ENCODE data around the gene IGHMBP2. TPM values are rescaled to one million over a fixed set of nuclear protein-coding genes. Genes with fewer than 3 reads are reported as not detected.
"Not testable (repeated sequence)": the region's sequence is repeated elsewhere in the genome, so short reads cannot be mapped to it uniquely, and the experiment has no call there.

The IGHMBP2 gene
- total RNA-seq, 2 experiments from 2014 or later: 17.5 to 37.9 TPM

- Histone ChIP-seq H3K4me1 (ENCODE audit: insufficient read depth, low read length, poor library complexity, severe bottlenecking) (no peaks in the 10 kb centered on the region), H3K9me3 (ENCODE audit: low read length) (no peaks in the 10 kb centered on the region), H3K9me2 (ENCODE audit: insufficient read depth, low read length) (no peaks in the 10 kb centered on the region), H3K79me2 (ENCODE audit: insufficient read depth, low read depth, low read length) (no peaks in the 10 kb centered on the region), H4K20me1 (ENCODE audit: insufficient read depth, low read length) (no peaks in the 10 kb centered on the region), H3K36me3 (ENCODE audit: insufficient read depth, low read length) (no peaks in the 10 kb centered on the region), H3K27ac (ENCODE audit: low read depth, low read length, poor library complexity, severe bottlenecking) (no peak overlapping the region), H3K4me2 (ENCODE audit: low read length) (no peak overlapping the region), H2AFZ (ENCODE audit: low read length) (no peak overlapping the region), H3K4me3 (ENCODE audit: low read depth, low read length, poor library complexity, severe bottlenecking) (no peak overlapping the region)
- DNase-seq (ENCODE audit: low spot score): no peak
- ChIA-PET CTCF (ENCODE audit: unreplicated experiment) (no interaction called here), POLR2A (interaction anchor here (0.7 kb wide), 1 partner anchor 9 kb away, joined by 3 read pairs; no protein-coding TSS in a partner anchor)
- no TSS peak for BruUV-seq (replicated peaks)
- intact Hi-C loops (cut with micrococcal nuclease; ENCODE audit: unreplicated experiment): no loop called here
- TF ChIP-seq CTCF (conservative IDR thresholded peaks at IDR 0.05; ENCODE audit: low read length): no peak
- no peak for TF ChIP-seq EZH2phosphoT487 (IDR thresholded peaks at IDR 0.05; ENCODE audit: borderline replicate concordance, low read depth, low read length)
These were observed 22.8 kb upstream of the IGHMBP2 start for GRCh38 chr11:68880851-68881250.

GRCh38 chr11:68881320-68881719 is 22.4 kb upstream of the IGHMBP2 start:
- ChIA-PET CTCF (ENCODE audit: unreplicated experiment) (no interaction called here), POLR2A (interaction anchor here (0.7 kb wide), 1 partner anchor 10 kb away, joined by 3 read pairs; no protein-coding TSS in a partner anchor)
- no peak overlapping the region for H3K27ac ChIP-seq (ENCODE audit: low read depth, low read length, poor library complexity, severe bottlenecking)
- no peak overlapping the region for H2AFZ ChIP-seq (ENCODE audit: low read length)
- no peaks in the 10 kb centered on the region for H3K79me2 ChIP-seq (ENCODE audit: insufficient read depth, low read depth, low read length)
- H3K4me2 ChIP-seq (ENCODE audit: low read length): no peak overlapping the region
- H3K9me3 ChIP-seq (ENCODE audit: low read length): no peaks in the 10 kb centered on the region
- intact Hi-C loops (cut with micrococcal nuclease; ENCODE audit: unreplicated experiment): no loop called here
- H3K4me3 ChIP-seq (ENCODE audit: low read depth, low read length, poor library complexity, severe bottlenecking): no peak overlapping the region
- DNase-seq (ENCODE audit: low spot score): no peak
- no TSS peak for BruUV-seq (replicated peaks)
- no peak for TF ChIP-seq EZH2phosphoT487 (IDR thresholded peaks at IDR 0.05; ENCODE audit: borderline replicate concordance, low read depth, low read length)
- TF ChIP-seq CTCF (conservative IDR thresholded peaks at IDR 0.05; ENCODE audit: low read length): no peak
- H3K9me2 ChIP-seq (ENCODE audit: insufficient read depth, low read length): no peaks in the 10 kb centered on the region
- H3K4me1 ChIP-seq (ENCODE audit: insufficient read depth, low read length, poor library complexity, severe bottlenecking): no peaks in the 10 kb centered on the region
- no peaks in the 10 kb centered on the region for H4K20me1 ChIP-seq (ENCODE audit: insufficient read depth, low read length)
- H3K36me3 ChIP-seq (ENCODE audit: insufficient read depth, low read length): no peaks in the 10 kb centered on the region

GRCh38 chr11:68882391-68882790 is 21.3 kb upstream of the IGHMBP2 start:
- Histone ChIP-seq H3K27ac (ENCODE audit: low read depth, low read length, poor library complexity, severe bottlenecking) (no peak overlapping the region), H3K9me3 (ENCODE audit: low read length) (no peaks in the 10 kb centered on the region), H4K20me1 (ENCODE audit: insufficient read depth, low read length) (no peaks in the 10 kb centered on the region), H3K36me3 (ENCODE audit: insufficient read depth, low read length) (no peaks in the 10 kb centered on the region), H3K4me3 (ENCODE audit: low read depth, low read length, poor library complexity, severe bottlenecking) (no peak overlapping the region), H2AFZ (ENCODE audit: low read length) (no peak overlapping the region), H3K9me2 (ENCODE audit: insufficient read depth, low read length) (no peaks in the 10 kb centered on the region), H3K4me2 (ENCODE audit: low read length) (no peak overlapping the region), H3K4me1 (ENCODE audit: insufficient read depth, low read length, poor library complexity, severe bottlenecking) (no peaks in the 10 kb centered on the region), H3K79me2 (ENCODE audit: insufficient read depth, low read depth, low read length) (no peaks in the 10 kb centered on the region)
- intact Hi-C loops (cut with micrococcal nuclease; ENCODE audit: unreplicated experiment): no loop called here
- ChIA-PET CTCF (ENCODE audit: unreplicated experiment) (no interaction called here), POLR2A (no interaction called here)
- BruUV-seq (replicated peaks): no TSS peak
- no peak for TF ChIP-seq EZH2phosphoT487 (IDR thresholded peaks at IDR 0.05; ENCODE audit: borderline replicate concordance, low read depth, low read length)
- no peak for TF ChIP-seq CTCF (conservative IDR thresholded peaks at IDR 0.05; ENCODE audit: low read length)
- DNase-seq (ENCODE audit: low spot score): no peak

- POLR2A ChIA-PET; H3K4me3 ChIP-seq (ENCODE audit: low read depth, low read length, poor library complexity, severe bottlenecking); BruUV-seq (replicated peaks); H4K20me1 ChIP-seq (ENCODE audit: insufficient read depth, low read length); H3K27ac ChIP-seq (ENCODE audit: low read depth, low read length, poor library complexity, severe bottlenecking); CTCF ChIA-PET (ENCODE audit: unreplicated experiment); H3K9me2 ChIP-seq (ENCODE audit: insufficient read depth, low read length); H3K79me2 ChIP-seq (ENCODE audit: insufficient read depth, low read depth, low read length); H3K9me3 ChIP-seq (ENCODE audit: low read length); H3K36me3 ChIP-seq (ENCODE audit: insufficient read depth, low read length); H3K4me1 ChIP-seq (ENCODE audit: insufficient read depth, low read length, poor library complexity, severe bottlenecking); H3K4me2 ChIP-seq (ENCODE audit: low read length); DNase-seq (ENCODE audit: low spot score); intact Hi-C loops (cut with micrococcal nuclease; ENCODE audit: unreplicated experiment); H2AFZ ChIP-seq (ENCODE audit: low read length): not testable (repeated sequence)
These were observed 18.9 kb upstream of the IGHMBP2 start for GRCh38 chr11:68884827-68885226.
